Measurements from ENCODE around the gene OASL.
"Not testable (repeated sequence)": the region's sequence is repeated elsewhere in the genome, so short reads cannot be mapped to it uniquely, and the experiment has no call there.

OASL gene

DNA sequence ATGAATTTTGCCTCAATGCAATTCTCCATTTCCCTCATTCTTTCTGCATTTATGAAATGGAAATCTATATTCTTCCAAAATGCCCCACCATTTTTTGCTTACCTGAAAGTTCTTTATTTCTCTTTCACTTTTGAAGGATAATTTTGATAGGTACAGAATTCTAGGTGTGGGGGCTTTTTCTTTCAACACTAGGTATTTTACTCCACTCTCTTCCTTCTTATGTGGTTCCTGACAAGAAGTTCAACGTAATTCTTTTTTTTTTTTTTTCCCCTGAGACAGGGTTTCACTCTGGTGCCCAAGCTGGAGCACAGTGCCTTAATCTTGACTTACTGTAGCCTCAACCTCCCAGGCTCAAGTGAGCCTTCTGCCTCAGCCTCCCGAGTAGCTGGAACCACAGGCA is 26.3 kb upstream of the OASL start (continued):
- TF ChIP-seq, protein P1, sequence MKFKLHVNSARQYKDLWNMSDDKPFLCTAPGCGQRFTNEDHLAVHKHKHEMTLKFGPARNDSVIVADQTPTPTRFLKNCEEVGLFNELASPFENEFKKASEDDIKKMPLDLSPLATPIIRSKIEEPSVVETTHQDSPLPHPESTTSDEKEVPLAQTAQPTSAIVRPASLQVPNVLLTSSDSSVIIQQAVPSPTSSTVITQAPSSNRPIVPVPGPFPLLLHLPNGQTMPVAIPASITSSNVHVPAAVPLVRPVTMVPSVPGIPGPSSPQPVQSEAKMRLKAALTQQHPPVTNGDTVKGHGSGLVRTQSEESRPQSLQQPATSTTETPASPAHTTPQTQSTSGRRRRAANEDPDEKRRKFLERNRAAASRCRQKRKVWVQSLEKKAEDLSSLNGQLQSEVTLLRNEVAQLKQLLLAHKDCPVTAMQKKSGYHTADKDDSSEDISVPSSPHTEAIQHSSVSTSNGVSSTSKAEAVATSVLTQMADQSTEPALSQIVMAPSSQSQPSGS (tag by site-specific recombination; IDR thresholded peaks at IDR 0.05; ENCODE audit: low read depth), result no peak
- TF ChIP-seq KLF16 (tag by site-specific recombination; IDR thresholded peaks at IDR 0.05) (no peak), ZNF596 (tag by site-specific recombination; IDR thresholded peaks at IDR 0.05) (no peak)

DNA sequence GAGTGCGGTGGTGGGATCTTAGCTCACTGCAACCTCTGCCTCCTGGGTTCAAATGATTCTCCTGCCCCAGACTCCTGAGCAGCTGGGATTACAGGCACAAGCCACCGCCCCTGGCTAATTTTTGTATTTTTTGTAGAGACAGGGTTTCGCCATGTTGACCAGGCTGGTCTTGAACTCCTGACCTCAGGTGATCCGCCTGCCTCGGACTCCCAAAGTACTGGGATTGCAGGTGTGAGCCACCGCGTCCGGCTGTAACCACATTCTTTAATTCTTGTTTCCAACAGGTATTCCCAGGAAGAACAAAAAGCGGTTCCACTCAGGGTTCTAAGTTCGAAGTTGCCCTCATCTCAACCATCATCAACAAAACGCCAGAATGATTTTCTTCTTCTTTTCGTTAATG is 25.5 kb upstream of the OASL start:
- H3K36me3 ChIP-seq (ENCODE audit: control insufficient read depth in 2 of 2, insufficient read depth in 1 of 2, low read length in 2 of 2); H3K4me3 ChIP-seq (ENCODE audit: low read depth, low read length); H3K4me1 ChIP-seq (ENCODE audit: control insufficient read depth, insufficient read depth, low read length); H3K9me3 ChIP-seq (ENCODE audit: control insufficient read depth, insufficient read depth, low read depth, low read length); H3K27ac ChIP-seq (ENCODE audit: extremely low read depth, low read depth, low read length); POLR2A ChIA-PET: not testable (repeated sequence)
- CTCF ChIA-PET, result interaction anchor here (0.6 to 1.4 kb wide), 3 partner anchors 46 to 58 kb away, joined by 3 to 6 read pairs (median 4); no protein-coding TSS in a partner anchor

DNA sequence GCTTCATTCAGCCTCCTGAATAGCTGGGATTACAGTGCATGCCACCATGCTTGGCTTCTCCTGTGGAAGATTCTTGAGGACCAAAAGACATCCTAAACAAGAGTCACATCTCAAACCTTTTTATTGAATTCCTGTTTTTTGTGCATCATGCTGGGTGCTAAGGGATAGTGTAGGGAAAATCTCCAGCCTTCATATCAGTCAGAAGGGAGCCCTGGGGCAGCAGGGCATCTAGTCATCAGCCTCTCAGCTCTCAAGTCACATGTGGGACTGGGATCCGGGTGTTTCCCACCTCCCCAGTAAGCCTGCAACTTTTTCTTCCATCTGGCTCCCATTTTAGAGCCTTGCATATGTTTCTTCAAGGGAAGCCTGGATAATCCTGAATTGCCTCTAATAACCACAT is 25.1 kb upstream of the OASL start:
- H3K36me3 ChIP-seq (ENCODE audit: control insufficient read depth in 2 of 2, insufficient read depth in 1 of 2, low read length in 2 of 2), result no peaks in the 10 kb centered on the region
- H3K27ac ChIP-seq (ENCODE audit: extremely low read depth, low read depth, low read length), result no peak overlapping the region
- CTCF ChIA-PET, result no interaction called here
- POLR2A ChIA-PET, result no interaction called here
- H3K9me3 ChIP-seq (ENCODE audit: control insufficient read depth, insufficient read depth, low read depth, low read length), result no peaks in the 10 kb centered on the region
- H3K4me3 ChIP-seq (ENCODE audit: low read depth, low read length), result no peak overlapping the region
- no peaks in the 10 kb centered on the region for H3K4me1 ChIP-seq (ENCODE audit: control insufficient read depth, insufficient read depth, low read length)
- TF ChIP-seq GLI2 (tag by site-specific recombination; IDR thresholded peaks at IDR 0.05; ENCODE audit: borderline replicate concordance, low read depth) (no peak), ZNF555 (tag by site-specific recombination; conservative IDR thresholded peaks at IDR 0.05) (no peak), ZBTB8A (tag by site-specific recombination; IDR thresholded peaks at IDR 0.05) (no peak), ZNF354C (tag by site-specific recombination; IDR thresholded peaks at IDR 0.05; ENCODE audit: borderline replicate concordance, low read depth) (no peak), ZBTB17 (tag by site-specific recombination; IDR thresholded peaks at IDR 0.05) (no peak), ZFP69B (tag by site-specific recombination; IDR thresholded peaks at IDR 0.05) (no peak), SETDB1 (IDR thresholded peaks at IDR 0.05; ENCODE audit: insufficient read length, low read length) (no peak), KLF9 (tag by site-specific recombination; IDR thresholded peaks at IDR 0.05; ENCODE audit: low read depth) (no peak), ZNF677 (tag by site-specific recombination; IDR thresholded peaks at IDR 0.05) (no peak)
- TF ChIP-seq, protein P2, sequence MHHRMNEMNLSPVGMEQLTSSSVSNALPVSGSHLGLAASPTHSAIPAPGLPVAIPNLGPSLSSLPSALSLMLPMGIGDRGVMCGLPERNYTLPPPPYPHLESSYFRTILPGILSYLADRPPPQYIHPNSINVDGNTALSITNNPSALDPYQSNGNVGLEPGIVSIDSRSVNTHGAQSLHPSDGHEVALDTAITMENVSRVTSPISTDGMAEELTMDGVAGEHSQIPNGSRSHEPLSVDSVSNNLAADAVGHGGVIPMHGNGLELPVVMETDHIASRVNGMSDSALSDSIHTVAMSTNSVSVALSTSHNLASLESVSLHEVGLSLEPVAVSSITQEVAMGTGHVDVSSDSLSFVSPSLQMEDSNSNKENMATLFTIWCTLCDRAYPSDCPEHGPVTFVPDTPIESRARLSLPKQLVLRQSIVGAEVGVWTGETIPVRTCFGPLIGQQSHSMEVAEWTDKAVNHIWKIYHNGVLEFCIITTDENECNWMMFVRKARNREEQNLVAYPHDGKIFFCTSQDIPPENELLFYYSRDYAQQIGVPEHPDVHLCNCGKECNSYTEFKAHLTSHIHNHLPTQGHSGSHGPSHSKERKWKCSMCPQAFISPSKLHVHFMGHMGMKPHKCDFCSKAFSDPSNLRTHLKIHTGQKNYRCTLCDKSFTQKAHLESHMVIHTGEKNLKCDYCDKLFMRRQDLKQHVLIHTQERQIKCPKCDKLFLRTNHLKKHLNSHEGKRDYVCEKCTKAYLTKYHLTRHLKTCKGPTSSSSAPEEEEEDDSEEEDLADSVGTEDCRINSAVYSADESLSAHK (tag by site-specific recombination; IDR thresholded peaks at IDR 0.05), result no peak

DNA sequence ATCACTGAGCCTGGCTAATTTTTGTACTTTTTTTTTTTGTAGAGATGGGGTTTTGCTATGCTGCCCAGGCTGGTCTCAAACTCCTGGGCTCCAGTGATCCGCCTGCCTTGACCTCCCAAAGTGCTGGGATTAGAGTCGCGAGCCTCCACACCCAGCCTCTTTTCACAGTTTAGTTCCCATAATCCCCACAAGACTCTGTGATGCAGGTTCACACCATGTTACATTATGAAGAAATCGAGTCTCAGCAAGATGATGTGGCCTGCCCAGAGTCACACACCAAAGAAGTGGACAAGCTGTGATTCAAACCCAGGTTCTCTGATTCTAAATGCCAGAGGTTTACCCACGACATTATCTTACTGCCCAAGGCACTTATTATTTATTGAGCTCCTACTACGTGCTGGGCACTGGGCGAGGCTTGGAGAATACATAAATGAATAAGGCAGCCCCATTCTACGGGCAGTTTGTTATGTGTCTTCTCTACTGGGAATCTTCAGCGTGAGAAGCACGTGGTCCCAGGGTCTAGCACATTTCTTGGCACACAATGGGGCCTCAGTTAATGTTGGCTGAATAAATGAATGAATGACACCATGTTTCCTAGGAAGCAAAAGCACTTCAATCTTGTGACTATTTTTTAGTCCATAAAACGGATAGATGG is 23.5 kb upstream of the OASL start:
- Histone ChIP-seq H3K4me1 (ENCODE audit: control insufficient read depth, insufficient read depth, low read length) (no peaks in the 10 kb centered on the region), H3K4me3 (ENCODE audit: low read depth, low read length) (no peak overlapping the region), H3K27ac (ENCODE audit: extremely low read depth, low read depth, low read length) (no peak overlapping the region), H3K36me3 (ENCODE audit: control insufficient read depth in 2 of 2, insufficient read depth in 1 of 2, low read length in 2 of 2) (no peaks in the 10 kb centered on the region), H3K9me3 (ENCODE audit: control insufficient read depth, insufficient read depth, low read depth, low read length) (no peaks in the 10 kb centered on the region)
- POLR2A ChIA-PET, result no interaction called here
- CTCF ChIA-PET, result interaction anchor here (0.6 to 4.2 kb wide), 13 partner anchors 8 to 385 kb away, joined by 3 to 26 read pairs (median 4); no protein-coding TSS in a partner anchor
- TF ChIP-seq ZNF529 (tag by site-specific recombination; IDR thresholded peaks at IDR 0.05; ENCODE audit: insufficient replicate concordance), result no peak
- TF ChIP-seq ZNF404 (tag by site-specific recombination; IDR thresholded peaks at IDR 0.05), result no peak
- no peak for TF ChIP-seq WT1 (tag by site-specific recombination; IDR thresholded peaks at IDR 0.05)
- TF ChIP-seq YY2 (tag by site-specific recombination; IDR thresholded peaks at IDR 0.05), result no peak
- TF ChIP-seq, protein P3, sequence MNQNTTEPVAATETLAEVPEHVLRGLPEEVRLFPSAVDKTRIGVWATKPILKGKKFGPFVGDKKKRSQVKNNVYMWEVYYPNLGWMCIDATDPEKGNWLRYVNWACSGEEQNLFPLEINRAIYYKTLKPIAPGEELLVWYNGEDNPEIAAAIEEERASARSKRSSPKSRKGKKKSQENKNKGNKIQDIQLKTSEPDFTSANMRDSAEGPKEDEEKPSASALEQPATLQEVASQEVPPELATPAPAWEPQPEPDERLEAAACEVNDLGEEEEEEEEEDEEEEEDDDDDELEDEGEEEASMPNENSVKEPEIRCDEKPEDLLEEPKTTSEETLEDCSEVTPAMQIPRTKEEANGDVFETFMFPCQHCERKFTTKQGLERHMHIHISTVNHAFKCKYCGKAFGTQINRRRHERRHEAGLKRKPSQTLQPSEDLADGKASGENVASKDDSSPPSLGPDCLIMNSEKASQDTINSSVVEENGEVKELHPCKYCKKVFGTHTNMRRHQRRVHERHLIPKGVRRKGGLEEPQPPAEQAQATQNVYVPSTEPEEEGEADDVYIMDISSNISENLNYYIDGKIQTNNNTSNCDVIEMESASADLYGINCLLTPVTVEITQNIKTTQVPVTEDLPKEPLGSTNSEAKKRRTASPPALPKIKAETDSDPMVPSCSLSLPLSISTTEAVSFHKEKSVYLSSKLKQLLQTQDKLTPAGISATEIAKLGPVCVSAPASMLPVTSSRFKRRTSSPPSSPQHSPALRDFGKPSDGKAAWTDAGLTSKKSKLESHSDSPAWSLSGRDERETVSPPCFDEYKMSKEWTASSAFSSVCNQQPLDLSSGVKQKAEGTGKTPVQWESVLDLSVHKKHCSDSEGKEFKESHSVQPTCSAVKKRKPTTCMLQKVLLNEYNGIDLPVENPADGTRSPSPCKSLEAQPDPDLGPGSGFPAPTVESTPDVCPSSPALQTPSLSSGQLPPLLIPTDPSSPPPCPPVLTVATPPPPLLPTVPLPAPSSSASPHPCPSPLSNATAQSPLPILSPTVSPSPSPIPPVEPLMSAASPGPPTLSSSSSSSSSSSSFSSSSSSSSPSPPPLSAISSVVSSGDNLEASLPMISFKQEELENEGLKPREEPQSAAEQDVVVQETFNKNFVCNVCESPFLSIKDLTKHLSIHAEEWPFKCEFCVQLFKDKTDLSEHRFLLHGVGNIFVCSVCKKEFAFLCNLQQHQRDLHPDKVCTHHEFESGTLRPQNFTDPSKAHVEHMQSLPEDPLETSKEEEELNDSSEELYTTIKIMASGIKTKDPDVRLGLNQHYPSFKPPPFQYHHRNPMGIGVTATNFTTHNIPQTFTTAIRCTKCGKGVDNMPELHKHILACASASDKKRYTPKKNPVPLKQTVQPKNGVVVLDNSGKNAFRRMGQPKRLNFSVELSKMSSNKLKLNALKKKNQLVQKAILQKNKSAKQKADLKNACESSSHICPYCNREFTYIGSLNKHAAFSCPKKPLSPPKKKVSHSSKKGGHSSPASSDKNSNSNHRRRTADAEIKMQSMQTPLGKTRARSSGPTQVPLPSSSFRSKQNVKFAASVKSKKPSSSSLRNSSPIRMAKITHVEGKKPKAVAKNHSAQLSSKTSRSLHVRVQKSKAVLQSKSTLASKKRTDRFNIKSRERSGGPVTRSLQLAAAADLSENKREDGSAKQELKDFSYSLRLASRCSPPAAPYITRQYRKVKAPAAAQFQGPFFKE (tag by site-specific recombination; IDR thresholded peaks at IDR 0.05; ENCODE audit: borderline replicate concordance), result no peak

All from HEK293 (cell line).